GM23338 (cell line): ENCODE measurements around the gene ZNF497. TPM values are rescaled to one million over a fixed set of nuclear protein-coding genes. Genes with fewer than 3 reads are reported as not detected.
A peak's percentile ranks its signal among the peaks of the same experiment; 100 is the strongest.

Experiments
- ATAC-seq: fragments of 200-7000 bp; cut with Tn5 transposase; 3 replicates; pipeline ENCODE4 v1.9.1; 2020
- DNase-seq: peaks from one replicate; pipeline ENCODE4 v3.0.0-alpha.2; 2015; ENCODE audit warnings: low spot score
- H2AFZ ChIP-seq: fragments of 200-600 bp; sonication (generic); 2 replicates; pipeline ENCODE4 v1.8.0; 2016; ENCODE audit warnings: antibody characterized with exemption, mild to moderate bottlenecking, moderate library complexity
- H3F3A ChIP-seq: fragments of 200-600 bp; sonication (generic); replicated peaks from 2 replicates; pipeline ENCODE4 v1.8.0; 2017; ENCODE audit warnings: antibody characterized with exemption, mixed run types, low read depth
- H3K27ac ChIP-seq: fragments of 200-600 bp; sonication (generic); 2 replicates; pipeline ENCODE4 v1.6.1; 2016; ENCODE audit warnings: low read depth
- H3K27me3 ChIP-seq: fragments of 200-600 bp; sonication (generic); 2 replicates; pipeline ENCODE4 v1.8.0; 2016; ENCODE audit warnings: mild to moderate bottlenecking, mixed run types, moderate library complexity; ENCODE audit not compliant: insufficient read depth
- H3K36me3 ChIP-seq: fragments of 200-600 bp; sonication (generic); 2 replicates; pipeline ENCODE4 v1.8.0; 2016; ENCODE audit warnings: mild to moderate bottlenecking; ENCODE audit not compliant: insufficient read depth
- H3K4me1 ChIP-seq: fragments of 200-600 bp; sonication (generic); 2 replicates; pipeline ENCODE4 v1.8.0; 2016; ENCODE audit warnings: mild to moderate bottlenecking, moderate library complexity; ENCODE audit not compliant: insufficient read depth
- H3K4me2 ChIP-seq: fragments of 200-600 bp; sonication (generic); 2 replicates; pipeline ENCODE4 v1.7.1; 2017; ENCODE audit warnings: mixed run types
- H3K4me3 ChIP-seq: fragments of 200-600 bp; sonication (generic); 2 replicates; pipeline ENCODE4 v1.6.1; 2016; ENCODE audit warnings: mixed run types
- H3K79me2 ChIP-seq: fragments of 200-600 bp; sonication (generic); replicated peaks from 2 replicates; pipeline ENCODE4 v1.8.0; 2017; ENCODE audit warnings: mild to moderate bottlenecking; ENCODE audit not compliant: insufficient read depth
- H3K9me2 ChIP-seq: fragments of 200-600 bp; sonication (generic); 2 replicates; pipeline ENCODE4 v1.8.0; 2017; ENCODE audit not compliant: insufficient read depth
- H4K20me1 ChIP-seq: fragments of 200-600 bp; sonication (generic); replicated peaks from 2 replicates; pipeline ENCODE4 v1.8.0; 2017; ENCODE audit warnings: mild to moderate bottlenecking; ENCODE audit not compliant: insufficient read depth
- H3K27ac Mint-ChIP-seq: 2 replicates; pipeline ENCODE4 v1.8.0; 2020; ENCODE audit warnings: inconsistent platforms, mild to moderate bottlenecking, moderate library complexity, mixed read lengths
- H3K27me3 Mint-ChIP-seq: 3 replicates; pipeline ENCODE4 v1.8.0; 2022; ENCODE audit warnings: low read depth, mild to moderate bottlenecking, moderate library complexity, mixed read lengths, inconsistent platforms; ENCODE audit not compliant: insufficient read depth, poor library complexity
- H3K36me3 Mint-ChIP-seq: 3 replicates; pipeline ENCODE4 v1.8.0; 2021; ENCODE audit warnings: low read depth, mild to moderate bottlenecking, inconsistent platforms, moderate library complexity, mixed read lengths
- H3K4me1 Mint-ChIP-seq: 3 replicates; pipeline ENCODE4 v1.8.0; 2020; ENCODE audit warnings: mild to moderate bottlenecking, inconsistent platforms, mixed read lengths
- H3K4me3 Mint-ChIP-seq: 3 replicates; pipeline ENCODE4 v1.8.0; 2021; ENCODE audit warnings: moderate library complexity, mild to moderate bottlenecking, inconsistent platforms, mixed read lengths
- H3K9me3 Mint-ChIP-seq: 3 replicates; pipeline ENCODE4 v1.8.0; 2020; ENCODE audit warnings: moderate library complexity, mild to moderate bottlenecking, inconsistent platforms, mixed read lengths
- CREB1 ChIP-seq: fragments of 250-450 bp; sonication (Bioruptor Pico); IDR thresholded peaks from 2 replicates; pipeline ENCODE4 v1.5.0; 2020; ENCODE audit warnings: low read depth, mild to moderate bottlenecking, moderate library complexity
- CTCF ChIP-seq, 2 experiments: fragments of 200-600 bp in 1 of 2; sonication (generic) in 1 of 2; conservative IDR thresholded peaks; 2 replicates each; pipeline versions ENCODE4 v1.5.1 to v1.6.1; 2016 to 2017; ENCODE audit warnings: antibody characterized with exemption in 2 of 2, low read depth in 2 of 2, mild to moderate bottlenecking in 2 of 2, moderate library complexity in 1 of 2
- EZH2phosphoT487 ChIP-seq: fragments of 200-600 bp; sonication (generic); IDR thresholded peaks from one replicate; pipeline ENCODE4 v1.8.1; 2018; ENCODE audit warnings: antibody characterized with exemption; ENCODE audit not compliant: unreplicated experiment
- JUNB ChIP-seq: IDR thresholded peaks from one replicate; pipeline ENCODE4 v1.6.1; 2016; ENCODE audit warnings: antibody characterized with exemption; ENCODE audit not compliant: unreplicated experiment
- NANOG ChIP-seq: IDR thresholded peaks from 2 replicates; pipeline ENCODE4 v1.6.1; 2016; ENCODE audit warnings: antibody characterized with exemption, borderline replicate concordance
- STAT1 ChIP-seq: IDR thresholded peaks from one replicate; pipeline ENCODE4 v1.6.1; 2016; ENCODE audit warnings: antibody characterized with exemption; ENCODE audit not compliant: unreplicated experiment
- polyA plus RNA-seq: library from polyadenylated mRNA; unstranded; fragments of >200 nt; fragmentation: Nextera tagmentation; extraction: Ambion mirVana; gene quantifications from 2 replicates; pipeline ENCODE4 v1.2.1, GENCODE V29; 2016
- total RNA-seq: library from RNA; depleted of rRNA; stranded (reverse); fragments of >200 nt; shearing (Covaris generic); gene quantifications from 2 replicates; pipeline ENCODE4 v1.2.3, GENCODE V29; 2014
- TF ChIP-seq, protein P1 (sequence below): IDR thresholded peaks from one replicate; pipeline ENCODE4 v1.6.1; 2018; ENCODE audit warnings: antibody characterized with exemption; ENCODE audit not compliant: unreplicated experiment

Gene ZNF497
- total and polyA plus RNA-seq, 2 experiments from 2014 or later: 0.44 to 2.0 TPM

DNA sequence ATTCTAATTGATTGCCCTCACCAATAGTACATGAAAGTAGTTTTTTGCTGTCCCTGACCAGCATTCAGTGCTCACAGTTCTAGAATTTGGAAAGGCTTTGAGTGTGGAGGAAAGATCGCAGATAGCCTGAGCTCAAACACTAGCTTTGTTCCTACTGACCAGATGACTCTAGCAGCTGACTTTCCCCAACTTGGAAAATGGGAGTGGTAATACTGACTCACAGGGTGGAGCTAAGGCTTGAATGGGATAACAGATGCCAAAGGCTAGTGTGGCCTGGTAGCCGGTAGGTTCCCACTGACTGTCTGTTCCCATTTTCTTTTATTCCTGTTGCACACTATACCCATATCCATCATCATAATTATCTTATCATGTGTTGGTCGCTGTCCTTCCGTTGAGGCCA, 32.1 kb downstream of the ZNF497 start (continued):
- TF ChIP-seq, protein P1, sequence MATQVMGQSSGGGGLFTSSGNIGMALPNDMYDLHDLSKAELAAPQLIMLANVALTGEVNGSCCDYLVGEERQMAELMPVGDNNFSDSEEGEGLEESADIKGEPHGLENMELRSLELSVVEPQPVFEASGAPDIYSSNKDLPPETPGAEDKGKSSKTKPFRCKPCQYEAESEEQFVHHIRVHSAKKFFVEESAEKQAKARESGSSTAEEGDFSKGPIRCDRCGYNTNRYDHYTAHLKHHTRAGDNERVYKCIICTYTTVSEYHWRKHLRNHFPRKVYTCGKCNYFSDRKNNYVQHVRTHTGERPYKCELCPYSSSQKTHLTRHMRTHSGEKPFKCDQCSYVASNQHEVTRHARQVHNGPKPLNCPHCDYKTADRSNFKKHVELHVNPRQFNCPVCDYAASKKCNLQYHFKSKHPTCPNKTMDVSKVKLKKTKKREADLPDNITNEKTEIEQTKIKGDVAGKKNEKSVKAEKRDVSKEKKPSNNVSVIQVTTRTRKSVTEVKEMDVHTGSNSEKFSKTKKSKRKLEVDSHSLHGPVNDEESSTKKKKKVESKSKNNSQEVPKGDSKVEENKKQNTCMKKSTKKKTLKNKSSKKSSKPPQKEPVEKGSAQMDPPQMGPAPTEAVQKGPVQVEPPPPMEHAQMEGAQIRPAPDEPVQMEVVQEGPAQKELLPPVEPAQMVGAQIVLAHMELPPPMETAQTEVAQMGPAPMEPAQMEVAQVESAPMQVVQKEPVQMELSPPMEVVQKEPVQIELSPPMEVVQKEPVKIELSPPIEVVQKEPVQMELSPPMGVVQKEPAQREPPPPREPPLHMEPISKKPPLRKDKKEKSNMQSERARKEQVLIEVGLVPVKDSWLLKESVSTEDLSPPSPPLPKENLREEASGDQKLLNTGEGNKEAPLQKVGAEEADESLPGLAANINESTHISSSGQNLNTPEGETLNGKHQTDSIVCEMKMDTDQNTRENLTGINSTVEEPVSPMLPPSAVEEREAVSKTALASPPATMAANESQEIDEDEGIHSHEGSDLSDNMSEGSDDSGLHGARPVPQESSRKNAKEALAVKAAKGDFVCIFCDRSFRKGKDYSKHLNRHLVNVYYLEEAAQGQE: no peak
- TF ChIP-seq NANOG (no peak), JUNB (no peak), CREB1 (CRISPR knock-in tag) (no peak), CTCF (conservative IDR thresholded peaks at IDR 0.05; ENCODE audit: low read depth in 2 of 2) (no peak), STAT1 (no peak)

- no peaks in the 10 kb centered on the region for H3K27me3 ChIP-seq
- ATAC-seq: peak; percentile 9
Measured at GRCh38 chr19:58328999-58329398, 33.6 kb downstream of the ZNF497 start.

More at GRCh38 chr19:58328999-58329398, 33.6 kb downstream of the ZNF497 start:
- no peak overlapping the region for H3K4me2 ChIP-seq
- peaks cover 10% of the 10 kb centered on the region; the same call in 1 of the 2 replicates for H3K4me1 ChIP-seq
- 0 out of 2 replicates have a peak, but pooled peaks cover 9% of the 10 kb centered on the region for H3F3A ChIP-seq
- Mint-ChIP-seq H3K4me1 (peaks cover 2% of the 10 kb centered on the region; the same call in 1 of the 3 replicates), H3K27ac (no peak overlapping the region), H3K27me3 (no peaks in the 10 kb centered on the region), H3K4me3 (0 out of 3 replicates have a peak overlapping the region, but pooled peaks have one; percentile 22), H3K9me3 (no peaks in the 10 kb centered on the region; the same call in 2 of the 3 replicates), H3K36me3 (no peaks in the 10 kb centered on the region)
- no peak overlapping the region for H3K4me3 ChIP-seq
- no peak overlapping the region for H2AFZ ChIP-seq
- no peak overlapping the region for H3K27ac ChIP-seq
- H3K9me2 ChIP-seq: no peaks in the 10 kb centered on the region
- H3K79me2 ChIP-seq: peaks cover 12% of the 10 kb centered on the region
- H3K36me3 ChIP-seq: no peaks in the 10 kb centered on the region
- TF ChIP-seq EZH2phosphoT487 (no peak), CTCF (conservative IDR thresholded peaks at IDR 0.05; ENCODE audit: low read depth in 2 of 2) (peak; percentile 61 to 76)
- peak; percentile 83 for DNase-seq
- H4K20me1 ChIP-seq: peaks cover 7% of the 10 kb centered on the region; the same call in 1 of the 2 replicates
